Measurements from ENCODE around the gene TRIB2.

The TRIB2 gene

DNA sequence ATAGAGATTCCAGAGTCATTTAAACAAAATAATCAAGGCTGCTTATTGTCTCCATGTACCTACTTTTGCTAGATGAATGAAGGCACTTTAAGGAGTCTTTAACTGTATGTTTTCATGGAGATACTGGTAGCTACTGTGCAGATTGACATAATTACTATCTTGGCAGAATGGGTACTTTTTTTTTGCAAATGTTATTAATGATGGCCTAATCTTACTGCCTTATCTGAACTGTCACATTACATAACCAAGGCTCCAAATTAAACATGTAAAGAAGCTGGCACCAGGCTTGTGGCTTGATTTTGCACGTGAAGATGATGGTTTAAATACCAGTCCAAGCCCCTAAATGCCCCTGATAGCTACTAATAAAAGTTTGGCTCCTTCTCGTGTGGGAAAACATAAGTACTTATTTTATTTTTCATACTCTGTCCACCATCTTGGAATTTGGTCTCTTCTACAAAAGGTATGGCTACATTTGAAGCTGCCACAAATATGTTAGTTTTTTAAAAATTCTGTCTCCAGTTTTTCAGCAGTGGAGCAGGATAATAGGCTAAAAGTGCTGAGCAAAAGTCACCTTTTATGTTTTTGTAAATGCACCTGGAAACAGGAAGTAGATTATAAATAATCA is 4.1 kb downstream of the TRIB2 start:
- no peak for DNase-seq (ENCODE audit: low read depth in 3 of 3)

DNA sequence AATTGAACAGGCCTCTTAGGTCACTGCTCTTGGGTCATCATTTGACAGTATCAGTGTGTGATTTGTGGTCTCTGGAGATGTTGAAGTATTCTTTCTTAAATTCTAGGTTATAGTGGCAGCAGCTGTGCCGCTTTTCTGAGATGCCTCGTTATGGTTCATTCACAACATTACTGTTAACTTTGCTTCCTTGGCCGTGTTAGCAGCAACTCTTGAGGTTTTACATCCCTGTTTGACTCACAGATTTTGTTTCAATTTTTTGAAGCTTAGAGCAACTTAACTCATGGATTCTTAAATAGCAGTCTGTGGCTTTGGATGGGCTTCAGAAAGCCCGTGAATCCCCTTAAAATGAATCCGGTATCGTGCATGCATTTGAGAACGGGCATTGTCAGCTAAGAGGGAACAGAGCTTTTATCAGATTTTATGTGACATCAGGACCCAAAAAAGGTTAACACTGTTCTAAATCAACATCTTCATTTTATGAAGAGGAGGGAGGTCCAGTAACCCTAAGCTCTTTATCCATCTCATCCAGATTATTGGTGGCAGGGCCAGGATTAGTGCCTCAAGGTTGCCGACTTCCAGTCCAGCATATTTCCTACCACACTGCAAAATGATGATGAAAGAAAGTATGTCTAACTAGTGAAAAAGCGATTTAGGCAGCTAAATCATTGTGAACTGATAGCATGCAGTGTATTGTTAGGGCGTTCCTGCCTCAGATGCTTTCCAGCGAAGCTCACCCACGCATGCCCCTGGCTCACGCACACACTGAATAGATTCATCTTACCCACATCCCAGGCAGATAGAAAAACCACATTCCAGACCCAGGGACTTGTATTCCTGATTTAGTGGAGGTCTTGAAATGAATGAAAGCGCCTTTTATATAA is 5.1 kb downstream of the TRIB2 start:
- peak in 2 of 3 experiments; percentile 20 to 29 for DNase-seq (ENCODE audit: low read depth in 3 of 3)

DNA sequence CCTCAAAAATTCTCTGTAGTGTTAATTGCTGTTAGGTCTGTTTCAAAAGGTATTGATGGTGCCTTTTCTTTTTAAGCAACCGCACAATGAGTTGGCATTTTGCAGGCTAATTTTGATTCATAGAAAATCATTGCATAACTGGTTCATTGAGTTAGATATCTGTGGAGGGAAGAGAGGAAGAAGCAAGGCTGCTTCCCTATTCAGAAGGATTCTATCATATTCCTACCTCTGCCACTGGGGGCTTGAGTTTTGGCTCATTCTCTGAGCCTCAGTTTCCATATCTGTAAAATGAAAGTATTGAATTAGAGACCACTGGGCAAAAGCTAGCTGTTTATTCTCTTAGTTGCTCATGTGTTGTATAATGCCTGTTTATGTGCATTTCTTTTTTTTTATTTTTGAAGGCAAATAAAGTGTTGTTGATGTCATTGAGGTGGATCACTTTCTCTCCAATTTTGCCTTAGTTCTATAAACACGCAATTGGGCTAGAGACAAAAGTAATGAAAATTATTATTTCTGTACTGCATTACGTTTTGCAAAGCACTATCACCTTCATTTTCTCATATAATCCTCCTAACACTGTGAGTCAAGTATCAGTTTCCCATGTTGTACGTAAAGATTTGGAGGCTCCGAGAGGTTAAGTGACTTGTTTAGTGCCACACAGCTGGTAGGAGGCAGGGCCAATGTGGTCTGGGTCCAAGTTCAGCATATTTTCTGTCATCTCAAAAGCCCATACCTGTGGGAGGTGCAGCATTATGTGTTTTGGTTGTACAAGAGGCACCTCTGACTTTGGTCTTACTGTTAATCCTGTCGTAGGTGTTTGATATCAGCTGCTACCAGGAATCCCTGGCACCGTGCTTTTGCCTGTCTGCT is 5.9 kb downstream of the TRIB2 start:
- DNase-seq (ENCODE audit: low read depth in 3 of 3): no peak

DNA sequence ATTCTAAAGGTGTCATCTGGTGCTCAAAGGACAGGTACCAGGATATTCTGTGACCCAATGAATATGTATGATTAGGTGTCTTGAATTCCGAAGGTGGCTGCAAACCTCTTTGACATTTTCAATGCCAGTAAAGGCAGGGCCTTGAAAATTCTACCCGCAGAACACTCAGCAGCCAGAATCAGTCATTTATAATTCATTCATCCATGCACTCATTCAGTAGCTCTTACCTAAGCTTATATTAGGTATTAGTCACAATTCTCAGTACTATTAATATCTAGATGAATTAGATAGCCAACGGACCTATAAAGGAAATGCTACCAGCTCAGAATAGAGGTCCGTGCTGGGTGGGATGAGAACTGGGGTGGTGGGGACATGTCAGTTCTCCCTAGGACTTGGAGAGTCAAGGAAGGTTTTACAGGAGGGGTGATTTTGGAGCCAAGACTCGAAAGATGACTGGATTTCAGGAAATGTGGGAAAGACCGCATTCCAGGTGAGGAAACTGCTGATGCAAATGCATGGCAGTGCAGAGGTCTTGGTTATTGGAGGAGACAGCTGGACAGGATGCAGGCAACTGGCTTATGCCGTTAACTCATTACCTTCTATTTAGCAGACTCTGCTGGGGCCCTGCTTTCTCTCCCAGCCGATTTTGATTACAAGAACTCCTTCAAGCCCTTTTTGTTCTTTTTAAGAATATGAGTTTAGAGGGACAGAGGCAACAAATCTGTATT is 7.2 kb downstream of the TRIB2 start:
- DNase-seq (ENCODE audit: low read depth in 3 of 3): no peak

DNA sequence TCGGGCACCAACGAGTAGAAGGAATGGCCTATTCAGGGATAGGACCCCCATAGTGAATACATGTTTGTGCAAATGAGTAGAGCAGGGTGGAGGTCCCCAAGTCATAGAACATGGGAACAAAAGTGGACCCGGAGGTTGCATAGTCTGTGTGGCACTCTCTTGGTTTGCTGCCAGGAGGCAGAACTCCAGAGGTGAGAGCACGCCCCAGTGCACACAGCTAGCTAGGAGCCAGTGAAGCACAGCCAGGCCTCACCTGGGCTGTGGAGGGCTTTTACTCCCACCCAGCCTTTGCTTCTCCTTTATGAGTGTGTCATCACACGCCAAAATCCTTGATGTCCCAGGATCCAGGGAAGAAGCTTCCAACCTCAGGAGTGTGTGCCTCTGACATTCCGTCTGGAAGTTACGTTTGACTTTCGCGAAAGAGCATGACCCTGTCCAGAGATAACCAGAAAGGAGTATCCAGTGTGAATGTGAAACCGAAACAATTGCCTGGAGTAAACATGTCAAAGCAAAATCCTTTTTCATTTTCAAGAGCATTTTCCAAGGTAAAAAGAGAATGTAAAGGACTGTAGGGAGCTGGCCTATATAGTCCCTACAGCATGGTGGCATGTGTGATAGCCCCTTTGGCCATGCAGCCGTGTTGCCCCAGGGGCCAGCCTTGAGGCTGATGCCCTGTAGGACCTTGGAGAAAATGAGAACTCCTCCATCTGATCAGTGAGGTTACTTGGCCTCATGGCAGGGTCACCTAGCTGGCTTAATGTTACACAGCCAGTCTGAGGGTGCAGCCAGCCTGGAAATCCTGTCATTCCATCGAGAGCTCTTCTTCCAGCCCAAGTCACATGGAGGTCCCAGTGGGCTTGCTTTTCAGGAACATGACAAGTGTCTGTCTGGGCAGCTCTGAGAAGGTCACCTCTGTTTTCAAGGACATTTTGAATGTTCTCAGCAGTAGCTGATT is 8.8 kb downstream of the TRIB2 start:
- no peak for DNase-seq (ENCODE audit: low read depth in 3 of 3)

DNA sequence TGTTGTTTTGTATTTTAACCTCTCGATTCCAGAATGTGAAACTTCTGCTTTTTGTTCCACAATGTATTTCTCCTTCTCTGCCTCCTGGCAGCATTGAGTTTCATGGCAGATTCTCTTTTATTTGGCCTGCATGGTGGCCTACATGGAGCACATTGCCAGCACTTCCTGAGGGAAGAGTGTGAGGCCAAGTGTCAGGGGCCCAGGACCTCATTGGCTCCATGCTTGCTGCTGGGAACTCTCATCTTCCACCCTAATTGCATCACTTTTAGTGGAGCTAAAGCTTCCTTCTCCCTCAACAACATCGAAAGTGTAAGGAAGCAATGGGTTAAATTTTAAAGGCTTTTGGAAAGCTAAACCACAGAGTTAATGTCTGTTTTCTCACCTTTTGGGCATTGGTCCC is 9.5 kb downstream of the TRIB2 start:
- DNase-seq (ENCODE audit: low read depth in 3 of 3): no peak

DNA sequence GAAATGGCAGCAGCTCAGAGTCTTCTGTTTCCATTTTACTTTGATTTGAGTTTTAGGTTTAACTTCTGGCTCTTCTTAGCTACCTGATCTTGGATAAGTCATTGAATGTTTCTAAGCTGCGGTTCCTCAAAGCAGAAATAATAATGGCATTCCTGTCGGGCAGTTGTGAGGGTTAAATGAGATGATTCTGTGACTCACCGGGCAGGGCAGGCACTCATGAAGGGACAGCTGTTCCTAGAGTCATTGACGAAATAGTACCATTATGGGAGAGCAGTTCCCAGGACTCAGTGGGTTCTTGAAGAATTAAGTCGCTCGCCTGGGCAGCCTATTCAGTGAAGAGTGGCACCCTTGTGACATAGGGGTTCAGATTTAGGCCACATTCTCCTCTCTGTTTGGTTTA is 10.3 kb downstream of the TRIB2 start:
- no peak for DNase-seq (ENCODE audit: low read depth in 3 of 3)

DNA sequence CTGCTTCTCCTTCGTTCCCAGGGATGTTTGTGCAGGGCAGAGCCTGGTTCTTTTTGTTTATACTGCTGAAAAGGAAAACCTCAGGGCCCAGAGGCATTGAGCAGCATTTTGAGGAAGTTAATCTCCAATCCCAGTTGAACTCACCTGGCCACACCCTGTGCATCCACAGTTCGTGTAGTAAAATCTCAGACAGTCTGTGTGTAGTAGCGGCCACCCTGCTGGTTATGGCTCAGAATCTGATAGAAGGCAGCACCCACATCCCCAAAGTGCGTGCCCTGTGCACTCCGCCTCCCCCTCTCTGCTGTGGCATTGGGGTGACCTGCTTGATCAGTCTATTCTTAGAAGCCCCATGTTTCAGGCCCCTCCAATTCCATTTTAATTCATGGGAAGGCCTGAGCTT is 10.9 kb downstream of the TRIB2 start:
- DNase-seq (ENCODE audit: low read depth in 3 of 3): no peak

DNA sequence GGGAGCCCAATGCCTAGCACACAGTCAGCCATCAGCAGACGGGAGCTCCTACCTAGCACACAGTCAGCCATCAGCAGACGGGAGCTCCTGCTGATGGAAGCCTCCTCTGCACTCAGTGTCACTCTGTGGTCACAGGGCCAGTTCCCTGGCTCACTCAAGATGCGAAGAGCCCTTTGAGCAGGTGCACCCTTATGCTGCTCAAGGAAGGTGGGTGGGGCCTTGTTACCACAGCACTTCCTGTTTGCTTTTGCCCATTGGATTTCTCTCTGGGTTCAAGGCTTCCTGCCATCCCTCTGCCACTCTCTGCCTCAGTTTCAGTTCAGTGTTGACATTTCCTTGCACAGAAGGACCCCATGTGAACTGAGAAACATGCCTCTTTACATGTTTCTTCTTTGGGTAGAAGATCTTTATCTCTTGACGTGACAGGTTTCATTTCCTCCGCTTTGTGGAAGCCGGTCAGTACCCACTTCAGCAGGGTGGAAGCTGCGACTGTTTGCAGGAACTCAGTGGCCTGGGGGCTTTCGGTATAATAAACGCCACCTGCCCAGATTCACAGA is 11.6 kb downstream of the TRIB2 start:
- peak in 1 of 3 experiments; percentile 31 for DNase-seq (ENCODE audit: low read depth in 3 of 3)

DNA sequence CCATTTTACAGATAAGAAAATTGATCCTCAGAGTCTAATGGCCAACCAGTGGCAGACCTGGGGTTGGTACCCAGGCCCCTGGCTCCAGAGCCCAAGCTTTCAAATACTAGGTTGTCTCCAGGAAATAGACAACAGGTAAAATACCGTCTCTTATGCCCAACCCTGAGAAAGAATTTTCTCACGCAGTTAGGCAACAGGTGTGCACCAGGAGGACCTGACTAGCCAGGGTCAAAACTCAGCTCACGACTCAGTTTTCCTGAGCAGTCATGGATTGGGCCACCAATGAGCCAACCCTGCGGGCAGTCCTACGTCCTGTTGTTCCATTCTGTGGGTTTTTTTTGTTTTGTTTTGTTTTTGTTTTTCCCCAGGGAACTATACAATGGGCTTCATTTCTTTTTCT is 13.5 kb downstream of the TRIB2 start:
- DNase-seq (ENCODE audit: low read depth in 3 of 3): no peak

DNA sequence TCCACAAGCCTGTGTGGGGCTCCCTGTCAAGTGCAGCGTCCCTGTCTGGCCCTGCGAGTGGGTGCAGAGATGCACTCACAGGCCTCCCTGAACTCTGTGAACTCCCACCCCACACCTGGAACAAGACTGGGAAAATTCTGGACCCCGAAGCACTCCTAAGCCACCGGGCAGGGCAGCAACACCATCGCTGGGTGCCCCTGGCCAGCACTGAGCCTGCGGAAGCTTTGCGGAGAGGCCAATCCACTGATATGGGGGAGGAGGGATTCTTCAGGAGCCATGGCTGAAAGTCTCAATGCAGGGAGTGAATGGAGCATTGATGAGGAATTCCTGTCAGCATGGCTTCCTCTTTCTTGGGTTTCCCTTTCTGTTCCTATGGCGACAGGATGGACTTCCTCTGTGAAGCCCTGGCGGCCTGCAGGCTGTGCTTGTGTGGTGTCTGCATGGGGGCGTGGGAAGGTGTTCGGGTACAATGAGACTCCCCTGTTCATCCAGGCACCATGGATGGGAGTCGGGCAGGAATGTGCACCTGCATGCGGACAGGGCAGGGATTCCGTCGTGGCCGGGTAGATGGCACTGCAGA is 15.1 kb downstream of the TRIB2 start:
- no peak for DNase-seq (ENCODE audit: low read depth in 3 of 3)

DNA sequence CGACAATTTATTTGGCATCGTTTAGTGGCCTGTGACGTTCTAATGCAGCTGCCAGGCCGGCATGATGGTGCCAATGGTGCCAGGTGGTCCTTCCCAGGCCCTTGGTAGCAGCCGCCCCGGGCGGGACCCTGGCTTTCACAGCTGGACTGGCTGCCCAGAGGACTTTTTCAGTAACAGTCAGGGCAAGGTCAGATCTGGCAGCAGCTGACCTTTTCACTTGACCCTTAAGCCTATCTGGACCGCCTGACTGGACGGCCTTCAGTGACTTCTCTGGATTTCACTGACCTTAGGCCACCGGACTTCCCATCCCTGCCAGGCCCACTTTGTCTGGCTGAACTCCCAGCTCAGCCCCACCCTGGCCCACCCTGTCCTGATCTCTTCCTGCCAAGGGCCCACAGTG is 15.9 kb downstream of the TRIB2 start:
- no peak for DNase-seq (ENCODE audit: low read depth in 3 of 3)

DNA sequence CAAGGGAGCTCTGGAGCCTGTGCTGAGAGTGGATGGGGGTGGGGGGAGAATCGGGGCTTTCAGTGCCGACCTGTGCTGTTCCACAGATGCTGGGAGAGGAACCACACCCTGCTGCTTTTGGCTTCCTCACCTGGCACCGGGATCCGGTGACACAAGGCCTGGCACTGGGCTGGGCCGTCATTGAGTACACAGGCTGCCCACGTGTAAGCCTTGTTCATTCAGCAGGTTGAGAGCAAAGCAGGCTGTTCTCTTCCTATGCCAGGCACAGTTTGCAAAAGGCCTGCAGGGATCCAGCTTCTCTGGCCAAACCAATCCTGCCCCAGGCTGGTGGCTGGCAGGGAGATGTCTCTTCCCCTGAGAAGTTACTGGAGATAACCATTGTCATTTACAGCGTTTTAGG is 17.1 kb downstream of the TRIB2 start:
- DNase-seq (ENCODE audit: low read depth in 3 of 3): no peak

DNA sequence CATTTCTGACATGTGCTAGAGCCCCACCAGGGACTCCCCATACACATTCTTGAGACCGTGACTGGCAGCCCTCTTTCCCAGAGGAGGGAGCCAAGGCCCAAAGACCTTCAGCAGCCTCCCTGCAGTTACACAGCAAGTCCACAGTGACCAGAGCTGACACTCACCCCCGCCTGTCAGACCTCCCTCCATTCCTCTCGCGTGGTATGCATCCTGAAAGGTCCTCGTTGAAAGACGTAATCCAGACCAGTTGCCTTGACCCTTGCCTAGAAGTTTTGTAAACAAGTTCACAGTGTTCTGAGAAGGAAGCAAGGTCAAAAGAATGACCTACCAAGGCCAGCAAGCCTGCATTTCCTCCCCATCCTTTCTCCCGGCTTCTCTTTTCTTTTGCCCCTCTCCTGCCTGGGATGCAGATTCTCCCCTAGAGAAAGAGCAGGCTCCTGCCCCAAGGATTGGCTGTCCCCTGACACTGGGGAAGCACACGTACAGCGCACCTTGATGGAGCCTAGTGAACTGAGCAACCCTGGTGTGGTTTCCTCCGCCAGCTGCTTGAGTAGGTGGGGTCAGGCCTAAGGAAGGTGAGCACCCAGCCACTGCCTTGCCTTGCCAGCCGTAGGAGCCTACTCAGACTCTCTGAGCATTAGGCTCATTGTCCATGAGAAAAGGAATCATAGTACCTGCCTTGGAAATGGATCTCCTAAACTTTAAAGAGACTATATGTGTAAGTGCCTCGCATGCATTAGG is 18.3 kb downstream of the TRIB2 start:
- no peak for DNase-seq (ENCODE audit: low read depth in 3 of 3)

DNA sequence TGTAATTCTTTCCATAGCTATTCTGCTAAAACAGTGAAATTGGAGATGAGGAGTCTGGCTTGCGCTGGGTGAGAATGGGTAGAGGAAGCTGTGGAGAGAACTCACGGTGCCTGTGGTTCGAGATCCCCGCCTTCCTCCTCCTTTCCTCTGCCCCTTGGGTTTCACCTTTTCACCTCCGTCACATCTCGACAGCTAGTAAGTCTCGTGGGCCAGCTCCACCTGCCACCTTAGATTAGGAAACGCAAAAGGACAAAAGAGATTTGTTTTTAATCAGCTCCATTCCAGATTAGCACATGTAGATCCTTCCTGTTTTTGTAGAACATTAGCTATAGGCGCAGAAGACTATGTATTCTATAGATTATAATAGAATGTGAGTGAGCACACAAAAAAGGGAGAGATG is 20.6 kb downstream of the TRIB2 start:
- no peak for DNase-seq (ENCODE audit: low read depth in 3 of 3)

DNA sequence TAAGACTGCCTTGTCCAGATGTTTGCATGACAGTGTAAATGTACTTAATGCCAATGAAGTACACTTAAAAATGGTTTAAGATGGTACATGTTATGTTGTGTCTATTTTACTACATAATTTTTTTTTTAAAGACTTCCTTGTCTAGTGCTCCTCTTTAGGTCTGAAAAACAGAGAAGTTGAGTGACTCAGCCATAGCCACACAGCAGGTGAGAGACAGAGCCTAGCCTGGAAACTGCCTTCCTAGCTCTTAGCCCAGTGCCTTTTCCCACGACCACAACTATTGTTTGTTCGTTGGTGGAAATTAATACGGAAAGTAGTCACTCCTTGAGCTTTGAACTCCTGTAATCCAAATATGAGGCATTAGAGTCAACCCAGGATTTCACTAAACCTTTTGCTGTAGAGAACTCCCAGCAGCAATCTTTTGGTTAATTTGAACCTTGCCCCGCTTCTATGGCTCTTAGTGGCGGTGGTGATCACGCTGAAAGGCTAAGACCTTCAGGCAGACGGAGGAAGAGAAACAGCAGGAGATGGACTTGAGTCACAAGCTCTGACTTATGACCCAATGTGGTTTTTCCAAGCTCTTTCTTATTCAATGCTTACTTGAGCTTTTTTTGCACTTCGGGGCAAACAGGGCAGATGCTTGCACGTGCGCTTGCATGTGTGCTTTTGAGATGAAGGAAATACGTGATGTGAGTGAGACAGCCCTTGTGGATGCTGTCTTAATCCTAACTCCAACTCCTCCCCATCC is 21.2 kb downstream of the TRIB2 start:
- no peak for DNase-seq (ENCODE audit: low read depth in 3 of 3)

DNA sequence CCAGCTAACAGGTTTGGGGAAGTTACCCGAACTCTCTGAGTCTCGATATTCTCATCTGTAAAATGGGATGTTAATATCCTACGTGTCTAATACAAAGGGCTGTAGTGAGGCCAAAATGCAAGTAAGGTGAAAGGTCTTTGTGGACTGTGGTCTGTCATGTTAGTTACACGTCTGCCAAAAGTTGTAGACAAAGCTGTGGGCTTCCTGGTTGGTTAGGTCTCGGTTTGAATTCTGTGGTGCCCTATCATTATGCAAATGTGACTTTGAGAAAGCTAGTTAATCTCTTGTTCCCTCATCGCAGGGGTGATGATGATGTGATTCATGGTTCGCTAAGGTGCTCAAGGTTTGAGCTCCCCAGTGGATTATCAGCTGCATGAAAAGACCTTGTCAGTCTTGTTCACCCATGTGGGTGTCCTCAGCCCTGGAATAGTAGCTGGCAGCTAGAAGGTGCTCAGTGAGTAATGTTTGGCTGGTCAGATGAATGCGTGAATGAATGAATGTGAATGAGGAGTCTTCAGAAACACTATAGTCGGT is 23.1 kb downstream of the TRIB2 start:
- DNase-seq (ENCODE audit: low read depth in 3 of 3): no peak

DNA sequence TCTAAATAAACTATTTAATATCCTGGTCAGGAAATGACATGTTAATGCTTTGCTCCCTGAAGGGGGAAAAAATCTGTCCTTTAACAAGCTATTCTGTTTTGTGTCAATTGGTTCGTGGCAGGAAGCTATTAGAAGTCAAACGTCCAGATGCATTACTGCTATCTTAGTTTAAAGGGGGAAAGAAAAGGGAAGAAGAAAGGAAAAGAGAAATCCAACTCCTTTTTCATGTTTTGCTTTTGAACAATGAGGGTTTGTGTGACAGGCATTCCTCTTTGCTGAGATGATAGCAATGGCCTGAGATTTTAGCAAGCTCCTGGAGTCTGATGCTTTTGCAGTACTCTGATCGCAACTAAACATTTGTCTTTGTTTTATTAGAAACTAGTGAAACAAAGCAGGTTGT is 24.6 kb downstream of the TRIB2 start:
- DNase-seq (ENCODE audit: low read depth in 3 of 3): no peak

Measured in stimulated activated CD4-positive, alpha-beta T cell treated with anti-CD3 and anti-CD28 coated beads, TNF-alpha, amount 100 ng/mL, for 24 hours (primary cell).